GM12891 (cell line): ENCODE results near the gene DIS3L.

ENCODE experiments used
- POLR2A ChIP-seq: IDR thresholded peaks from 2 replicates; pipeline ENCODE4 v1.6.1; 2011; ENCODE audit warnings: low read depth, low read length, control low read depth
- POLR2AphosphoS5 ChIP-seq: IDR thresholded peaks from 2 replicates; pipeline ENCODE4 v1.6.1; 2011; ENCODE audit warnings: low read depth, low read length, control low read depth

DNA sequence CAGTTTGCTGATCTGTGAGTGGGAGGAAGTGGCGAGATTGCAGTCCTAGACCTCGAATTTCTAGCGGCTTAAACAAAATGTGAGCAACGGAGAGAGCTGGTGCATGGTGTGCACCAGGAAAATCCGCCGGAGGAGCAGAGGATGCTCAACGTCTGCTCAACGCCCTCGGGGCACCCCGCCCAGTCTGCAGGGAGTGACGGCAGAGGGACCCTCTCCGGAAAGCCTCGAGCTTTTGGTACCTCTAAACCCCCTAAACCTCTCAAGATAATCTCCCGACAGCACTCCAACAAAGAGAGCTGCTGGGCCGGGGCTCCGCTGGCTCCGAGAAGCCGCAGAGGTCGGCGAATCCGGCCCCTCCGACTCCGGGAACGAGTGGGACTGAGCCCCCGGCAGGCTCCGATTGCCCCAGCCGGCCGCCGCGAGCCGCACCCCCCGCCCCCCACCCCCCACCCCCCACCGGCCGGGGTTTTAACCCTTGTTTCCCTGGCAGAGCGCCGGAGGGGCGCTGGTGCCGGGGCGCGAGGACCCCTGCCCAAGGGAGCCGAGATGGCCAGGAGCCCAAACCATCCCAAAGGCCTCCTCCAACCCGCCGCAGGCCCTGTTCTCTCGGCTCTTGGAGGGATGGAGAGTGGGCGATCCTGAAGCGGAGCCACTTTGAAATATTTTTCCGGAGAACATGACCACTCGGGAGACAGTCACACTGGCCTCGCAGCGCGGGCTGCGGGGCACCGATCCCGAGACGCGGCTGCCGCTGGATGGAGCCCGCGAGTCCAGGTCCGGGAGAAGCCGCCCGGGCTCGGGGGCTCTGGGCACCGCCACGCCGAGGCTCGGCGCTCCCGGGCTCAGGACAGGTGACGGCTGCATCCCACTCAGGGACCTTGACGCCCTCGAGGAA is 41.3 kb upstream of the DIS3L start:
- TF ChIP-seq POLR2AphosphoS5 (no peak), POLR2A (no peak)
